H9 (cell line): ENCODE data around the gene ALPG. TPM values are rescaled to one million over a fixed set of nuclear protein-coding genes. Genes with fewer than 3 reads are reported as not detected.

Experiments used
- DNase-seq: peaks from one replicate; pipeline ENCODE4 v3.0.0-alpha.2; 2017
- H2AFZ ChIP-seq: one replicate; pipeline ENCODE4 v1.6.1; 2013; ENCODE audit warnings: mild to moderate bottlenecking, low read length, control low read depth, moderate library complexity
- H2AK5ac ChIP-seq: 2 replicates; pipeline ENCODE4 v1.6.1; 2013; ENCODE audit warnings: low read length, control low read depth, mixed read lengths; ENCODE audit not compliant: insufficient read length
- H2BK120ac ChIP-seq: one replicate; pipeline ENCODE4 v1.6.1; 2013; ENCODE audit warnings: low read depth, mild to moderate bottlenecking, low read length, control low read depth, inconsistent platforms; ENCODE audit not compliant: poor library complexity, severe bottlenecking
- H2BK12ac ChIP-seq: 2 replicates; pipeline ENCODE4 v1.6.1; 2013; ENCODE audit warnings: low read length, control low read depth, mixed read lengths, low read depth; ENCODE audit not compliant: insufficient read length
- H2BK15ac ChIP-seq: 2 replicates; pipeline ENCODE4 v1.6.1; 2013; ENCODE audit warnings: low read depth, low read length, control low read depth
- H2BK20ac ChIP-seq: one replicate; pipeline ENCODE4 v1.6.1; 2013; ENCODE audit warnings: low read depth, mild to moderate bottlenecking, low read length, control low read depth, inconsistent platforms; ENCODE audit not compliant: poor library complexity, severe bottlenecking
- H2BK5ac ChIP-seq: 2 replicates; pipeline ENCODE4 v1.6.1; 2013; ENCODE audit warnings: low read length, control low read depth, mixed read lengths; ENCODE audit not compliant: insufficient read length
- H3K14ac ChIP-seq: 2 replicates; pipeline ENCODE4 v1.6.1; 2013; ENCODE audit warnings: low read length, control low read depth; ENCODE audit not compliant: insufficient read depth
- H3K18ac ChIP-seq: 2 replicates; pipeline ENCODE4 v1.6.1; 2013; ENCODE audit warnings: low read depth, mild to moderate bottlenecking, mixed read lengths, low read length, control low read depth; ENCODE audit not compliant: insufficient read length
- H3K23ac ChIP-seq: 2 replicates; pipeline ENCODE4 v1.6.1; 2013; ENCODE audit warnings: low read length, control low read depth, mixed read lengths, low read depth; ENCODE audit not compliant: insufficient read length
- H3K23me2 ChIP-seq: 2 replicates; pipeline ENCODE4 v1.6.1; 2013; ENCODE audit warnings: low read depth, mild to moderate bottlenecking, mixed read lengths, low read length, control low read depth; ENCODE audit not compliant: insufficient read length, poor library complexity, severe bottlenecking
- H3K27ac ChIP-seq: 2 replicates; pipeline ENCODE4 v1.5.1; 2013; ENCODE audit warnings: low read length, control low read depth, mixed read lengths, low read depth; ENCODE audit not compliant: insufficient read length
- H3K27me3 ChIP-seq: 2 replicates; pipeline ENCODE4 v1.6.1; 2013; ENCODE audit warnings: low read length, control low read depth, inconsistent platforms; ENCODE audit not compliant: insufficient read depth
- H3K4ac ChIP-seq: 2 replicates; pipeline ENCODE4 v1.6.1; 2013; ENCODE audit warnings: low read depth, mild to moderate bottlenecking, control low read depth, inconsistent platforms, low read length, moderate library complexity
- H3K4me1 ChIP-seq: 2 replicates; pipeline ENCODE4 v1.6.1; 2013; ENCODE audit warnings: low read length, control low read depth, inconsistent platforms; ENCODE audit not compliant: insufficient read depth
- H3K4me2 ChIP-seq: 2 replicates; pipeline ENCODE4 v1.6.1; 2013; ENCODE audit warnings: low read length, control low read depth, mixed read lengths; ENCODE audit not compliant: insufficient read length, insufficient read depth
- H3K56ac ChIP-seq: 2 replicates; pipeline ENCODE4 v1.6.1; 2013; ENCODE audit warnings: low read depth, mild to moderate bottlenecking, mixed read lengths, low read length, control low read depth; ENCODE audit not compliant: insufficient read length
- H3K79me1 ChIP-seq: 2 replicates; pipeline ENCODE4 v1.6.1; 2013; ENCODE audit warnings: low read depth, mild to moderate bottlenecking, moderate library complexity, low read length, control low read depth, inconsistent platforms; ENCODE audit not compliant: insufficient read depth, poor library complexity, severe bottlenecking
- H3K79me2 ChIP-seq: 2 replicates; pipeline ENCODE4 v1.6.1; 2013; ENCODE audit warnings: low read length, control low read depth, inconsistent platforms; ENCODE audit not compliant: insufficient read depth
- H3K9ac ChIP-seq: 2 replicates; pipeline ENCODE4 v1.6.1; 2013; ENCODE audit warnings: low read length, control low read depth, mixed read lengths; ENCODE audit not compliant: insufficient read length; ENCODE audit errors: extremely low read depth
- H3K9me3 ChIP-seq: one replicate; pipeline ENCODE4 v1.6.1; 2013; ENCODE audit warnings: low read depth, low read length, inconsistent platforms; ENCODE audit not compliant: control insufficient read depth
- H3T11ph ChIP-seq: one replicate; pipeline ENCODE4 v1.6.1; 2013; ENCODE audit warnings: mild to moderate bottlenecking, low read length, control low read depth, inconsistent platforms
- H4K20me1 ChIP-seq: one replicate; pipeline ENCODE4 v1.6.1; 2013; ENCODE audit not compliant: control insufficient read depth, insufficient read length, insufficient read depth
- H4K5ac ChIP-seq: 2 replicates; pipeline ENCODE4 v1.6.1; 2013; ENCODE audit warnings: low read depth, mild to moderate bottlenecking, mixed read lengths, low read length, control low read depth; ENCODE audit not compliant: insufficient read length
- H4K8ac ChIP-seq: replicated peaks from 2 replicates; pipeline ENCODE4 v1.6.1; 2013; ENCODE audit warnings: low read length, control low read depth, mixed read lengths, low read depth; ENCODE audit not compliant: insufficient read length
- H4K91ac ChIP-seq: 2 replicates; pipeline ENCODE4 v1.6.1; 2013; ENCODE audit warnings: low read depth, mild to moderate bottlenecking, moderate library complexity, mixed read lengths, low read length, control low read depth; ENCODE audit not compliant: insufficient read length
- H3K27ac Mint-ChIP-seq, 3 experiments: 2 replicates in 2 of 3; 3 replicates in 1 of 3; pipeline ENCODE4 v1.8.0; 2020 to 2021; ENCODE audit warnings: mixed read lengths in 3 of 3, mild to moderate bottlenecking in 1 of 3, moderate library complexity in 1 of 3
- H3K27me3 Mint-ChIP-seq: 2 replicates; pipeline ENCODE4 v1.8.0; 2021; ENCODE audit warnings: low read depth, mild to moderate bottlenecking, moderate library complexity, mixed read lengths
- H3K36me3 Mint-ChIP-seq, 3 experiments: 2 replicates in 2 of 3; 3 replicates in 1 of 3; pipeline ENCODE4 v1.8.0; 2020 to 2021; ENCODE audit warnings: low read depth in 3 of 3, mixed read lengths in 3 of 3; ENCODE audit not compliant: insufficient read depth in 1 of 3
- H3K4me1 Mint-ChIP-seq, 2 experiments: 2 replicates each; pipeline ENCODE4 v1.8.0; 2020; ENCODE audit warnings: mixed read lengths in 2 of 2
- H3K4me3 Mint-ChIP-seq, 2 experiments: 2 replicates in 1 of 2; 3 replicates in 1 of 2; pipeline ENCODE4 v1.8.0; 2020 to 2021; ENCODE audit warnings: mild to moderate bottlenecking in 2 of 2, mixed read lengths in 2 of 2, moderate library complexity in 1 of 2
- H3K9me3 Mint-ChIP-seq, 2 experiments: 2 replicates in 1 of 2; 3 replicates in 1 of 2; pipeline ENCODE4 v1.8.0; 2020; ENCODE audit warnings: mild to moderate bottlenecking in 2 of 2, mixed read lengths in 2 of 2, moderate library complexity in 1 of 2
- WGBS: extraction: QIAGEN DNeasy Blood & Tissue Kit; methylation state at CpG from one replicate; pipeline ENCODE4 v1.1.7; 2013; ENCODE audit warnings: missing lambda C conversion rate, low lambda C conversion rate, mixed read lengths; ENCODE audit not compliant: insufficient read length; ENCODE audit errors: extremely low coverage; 5-methylcytosine and 5-hydroxymethylcytosine counted together
- total RNA-seq: library from RNA; stranded (reverse); gene quantifications from 2 replicates; pipeline ENCODE4 v1.2.1, GENCODE V29; 2021
- TF ChIP-seq, protein P1 (sequence below): fragments of 200-600 bp; sonication (generic); conservative IDR thresholded peaks from 3 replicates; pipeline ENCODE4 v1.8.0; 2021; ENCODE audit warnings: antibody characterized with exemption, mild to moderate bottlenecking

ALPG gene
- total RNA-seq, 1 experiment from 2014 or later = 1.3 TPM

DNA sequence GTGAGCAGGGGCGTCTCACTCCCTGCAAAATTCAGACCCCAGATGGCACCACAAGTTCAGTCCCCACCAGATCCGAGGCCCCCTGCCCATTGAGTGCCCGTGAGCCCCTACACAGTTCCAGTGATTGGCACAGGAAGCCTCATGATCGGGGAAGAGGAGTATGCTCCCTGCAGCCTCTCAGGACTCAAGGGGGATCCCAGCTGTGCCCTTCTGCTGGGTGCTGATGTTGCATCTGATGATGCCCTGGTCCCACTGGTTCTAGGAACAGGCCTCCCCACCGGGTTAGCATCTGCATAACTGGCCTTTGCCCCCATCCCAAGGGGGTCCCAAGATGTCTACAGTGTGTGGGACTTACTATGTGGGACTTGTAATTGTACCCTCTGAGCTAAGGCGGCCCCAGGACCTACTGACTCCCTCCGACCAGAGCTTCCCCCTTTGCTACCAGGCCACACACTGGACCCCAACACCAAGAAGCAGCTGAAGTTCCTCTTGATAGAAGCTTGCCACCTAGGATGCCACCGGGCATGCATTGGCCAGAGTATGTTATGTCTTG, 8.6 kb downstream of the ALPG start:
- Mint-ChIP-seq H3K36me3 (peaks cover 0 to 95% (median 40%) of the 10 kb centered on the region in 3 experiments; a peak in 5 of 7 replicates), H3K4me3 (no peak overlapping the region; a peak in 1 of 5 replicates), H3K27ac (no peak overlapping the region), H3K4me1 (peaks cover 16 to 22% of the 10 kb centered on the region in 2 experiments), H3K9me3 (no peaks in the 10 kb centered on the region), H3K27me3 (peaks cover 44% of the 10 kb centered on the region)
- Histone ChIP-seq H3K9ac (no peak overlapping the region), H3K4me2 (no peak overlapping the region), H4K5ac (no peak overlapping the region), H2BK15ac (no peak overlapping the region), H3K27me3 (peaks cover 21% of the 10 kb centered on the region; the same call in 1 of the 2 replicates), H3K18ac (no peak overlapping the region), H3K56ac (no peak overlapping the region), H3K4ac (no peak overlapping the region), H2BK20ac (no peak overlapping the region), H4K8ac (no peak overlapping the region), H3T11ph (no peak overlapping the region), H3K9me3 (no peaks in the 10 kb centered on the region), H2BK12ac (no peak overlapping the region), H3K14ac (no peak overlapping the region), H2BK5ac (no peak overlapping the region), H4K20me1 (peaks cover 7% of the 10 kb centered on the region), H2BK120ac (no peak overlapping the region), H3K23ac (no peak overlapping the region), H3K79me1 (no peaks in the 10 kb centered on the region), H3K79me2 (no peaks in the 10 kb centered on the region), H3K23me2 (peaks cover 18% of the 10 kb centered on the region), H3K27ac (no peak overlapping the region), H4K91ac (no peak overlapping the region), H2AFZ (no peak overlapping the region), H2AK5ac (no peak overlapping the region), H3K4me1 (no peaks in the 10 kb centered on the region)
- TF ChIP-seq, protein P1, sequence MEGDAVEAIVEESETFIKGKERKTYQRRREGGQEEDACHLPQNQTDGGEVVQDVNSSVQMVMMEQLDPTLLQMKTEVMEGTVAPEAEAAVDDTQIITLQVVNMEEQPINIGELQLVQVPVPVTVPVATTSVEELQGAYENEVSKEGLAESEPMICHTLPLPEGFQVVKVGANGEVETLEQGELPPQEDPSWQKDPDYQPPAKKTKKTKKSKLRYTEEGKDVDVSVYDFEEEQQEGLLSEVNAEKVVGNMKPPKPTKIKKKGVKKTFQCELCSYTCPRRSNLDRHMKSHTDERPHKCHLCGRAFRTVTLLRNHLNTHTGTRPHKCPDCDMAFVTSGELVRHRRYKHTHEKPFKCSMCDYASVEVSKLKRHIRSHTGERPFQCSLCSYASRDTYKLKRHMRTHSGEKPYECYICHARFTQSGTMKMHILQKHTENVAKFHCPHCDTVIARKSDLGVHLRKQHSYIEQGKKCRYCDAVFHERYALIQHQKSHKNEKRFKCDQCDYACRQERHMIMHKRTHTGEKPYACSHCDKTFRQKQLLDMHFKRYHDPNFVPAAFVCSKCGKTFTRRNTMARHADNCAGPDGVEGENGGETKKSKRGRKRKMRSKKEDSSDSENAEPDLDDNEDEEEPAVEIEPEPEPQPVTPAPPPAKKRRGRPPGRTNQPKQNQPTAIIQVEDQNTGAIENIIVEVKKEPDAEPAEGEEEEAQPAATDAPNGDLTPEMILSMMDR = no peak
- no peak for DNase-seq
- WGBS = no CpG with 5 or more reads among the region's 8 CpGs
